ENCODE data around the gene HYAL2.

HYAL2 gene

GRCh38 chr3:50302095-50303012 lies 20.2 kb downstream of the HYAL2 start:
- DNase-seq = no peak

GRCh38 chr3:50300681-50301254 lies 21.8 kb downstream of the HYAL2 start:
- no peak for DNase-seq

- DNase-seq = no peak
These were observed 22.4 kb downstream of the HYAL2 start for GRCh38 chr3:50299929-50300680.

GRCh38 chr3:50299638-50299928 lies 23.0 kb downstream of the HYAL2 start:
- no peak for DNase-seq

GRCh38 chr3:50298836-50299637 lies 23.5 kb downstream of the HYAL2 start, which contains the start of the genes HYAL3 and NAA80:
HYAL3 (minus strand) TSS chr3:50299405; CDS start chr3:50295602, 3,803 bp downstream.
NAA80 (minus strand) TSS chr3:50299405; CDS start chr3:50297463, 1,942 bp downstream.
- DNase-seq = peak; percentile 89

GRCh38 chr3:50297896-50298725 lies 24.4 kb downstream of the HYAL2 start:
- no peak for DNase-seq

- DNase-seq = no peak
These were observed 25.2 kb downstream of the HYAL2 start for GRCh38 chr3:50297384-50297775.

GRCh38 chr3:50296721-50297383 lies 25.7 kb downstream of the HYAL2 start:
- DNase-seq = no peak

GRCh38 chr3:50295553-50296431 lies 26.8 kb downstream of the HYAL2 start:
- DNase-seq = no peak

- DNase-seq = no peak
These were observed 27.8 kb downstream of the HYAL2 start for GRCh38 chr3:50294492-50295403.

GRCh38 chr3:50294089-50294488 lies 28.5 kb downstream of the HYAL2 start:
- no peak for DNase-seq

GRCh38 chr3:50293079-50293801 lies 29.3 kb downstream of the HYAL2 start:
- DNase-seq = no peak

- DNase-seq = peak; percentile 83
These were observed 30.1 kb downstream of the HYAL2 start, which contains the start of gene IFRD2 for GRCh38 chr3:50292159-50293078. IFRD2 (minus strand) TSS chr3:50292429; CDS start chr3:50292274, 155 bp downstream.

- no peak for DNase-seq
These were observed 32.3 kb downstream of the HYAL2 start for GRCh38 chr3:50290161-50290641.

- DNase-seq = no peak
These were observed 33.4 kb downstream of the HYAL2 start for GRCh38 chr3:50289130-50289529.

- DNase-seq = no peak
These were observed 34.0 kb downstream of the HYAL2 start for GRCh38 chr3:50288387-50289007.

Data from NCI-H1105 (cell line).